Adrenal gland (tissue), 12 donors: Measurements from ENCODE around the gene TUBGCP6. TPM values are rescaled to one million over a fixed set of nuclear protein-coding genes. Genes with fewer than 3 reads are reported as not detected.

Source experiments
- DNase-seq, 7 donors: peaks; one replicate each; pipeline ENCODE4 v3.0.0-alpha.2; 2019 to 2020
- H3K27ac ChIP-seq, 5 donors: fragments of 200-600 bp; sonication (generic) in 4 of 5; 1 replicate in 3 of 5; 2 replicates in 2 of 5; pipeline versions ENCODE4 v1.5.1 to v1.8.0; 2016 to 2020; ENCODE audit warnings: mild to moderate bottlenecking in 1 of 5
- H3K27me3 ChIP-seq: fragments of 200-600 bp; 2 replicates; pipeline ENCODE4 v1.8.0; 2021
- H3K36me3 ChIP-seq, 2 donors: fragments of 200-600 bp; replicated peaks in 1 of 2; 1 replicate in 1 of 2; 2 replicates in 1 of 2; pipeline versions ENCODE4 v1.5.1 to v1.8.0; 2018 to 2022
- H3K4me1 ChIP-seq, 2 donors: fragments of 200-600 bp; replicated peaks in 1 of 2; 1 replicate in 1 of 2; 2 replicates in 1 of 2; pipeline versions ENCODE4 v1.5.1 to v1.8.0; 2018 to 2021
- H3K4me3 ChIP-seq, 4 donors: fragments of 200-600 bp; sonication (generic) in 3 of 4; one replicate each; pipeline ENCODE4 v1.5.1; 2016 to 2018
- H3K9me3 ChIP-seq, 3 donors: fragments of 200-600 bp; sonication (generic) in 1 of 3; replicated peaks in 1 of 3; 1 replicate in 2 of 3; 2 replicates in 1 of 3; pipeline versions ENCODE4 v1.5.1 to v1.8.0; 2016 to 2021
- POLR2A ChIP-seq, 2 donors: fragments of 450-650 bp; IDR thresholded peaks; one replicate each; pipeline ENCODE4 v1.6.1; 2017; ENCODE audit warnings: antibody characterized with exemption in 2 of 2, mild to moderate bottlenecking in 2 of 2, moderate library complexity in 1 of 2
- WGBS, 4 donors: extraction: QIAGEN DNeasy Blood & Tissue Kit in 2 of 4; methylation state at CpG; one replicate each; pipeline versions ENCODE4 v1.1.5 to v1.1.7; 2013 to 2017; 5-methylcytosine and 5-hydroxymethylcytosine counted together
- intact Hi-C, 2 donors: fragments of 100-400 bp; cut with DNase I; formaldehyde crosslinking; loops; one replicate each; pipeline versions ENCODE4 v1.14.1 to v1.15.0; 2022 to 2023
- polyA plus RNA-seq, 3 donors: library from polyadenylated mRNA; stranded (reverse); fragments of 200-250 nt in 2 of 3; fragments of 350-450 nt in 1 of 3; fragmentation: Illumina TruSeq in 1 of 3; extraction: RNeasy Lipid Tissue Mini Kit (QIAGEN cat#74804) in 1 of 3; gene quantifications; one replicate each; pipeline ENCODE4 v1.2.3, GENCODE V29; 2013 to 2014
- total RNA-seq, 9 donors: library from RNA; depleted of rRNA in 4 of 9; stranded (reverse); fragments of >200 nt in 4 of 9; fragments of 120-200 nt in 1 of 9; fragmentation: NEBNext Ultra II Directional in 1 of 9; extraction: Animal tissue kit (Norgen Biotek cat#: 25700) in 1 of 9; gene quantifications; one replicate each; pipeline versions ENCODE4 v1.1.0 to v1.2.4, GENCODE V29; 2013 to 2023
- TF ChIP-seq, protein P1 (sequence below), 6 experiments: fragments of 450-650 bp in 4 of 6; fragments of 200-600 bp in 2 of 6; sonication (generic) in 1 of 6; IDR thresholded peaks; 1 replicate in 5 of 6; 2 replicates in 1 of 6; pipeline versions ENCODE4 v1.5.1 to v1.8.0; 2016 to 2021; ENCODE audit warnings: antibody characterized with exemption in 6 of 6, mild to moderate bottlenecking in 2 of 6, moderate library complexity in 1 of 6
- donor health status: healthy with polysubstance abuse.
- donor health status: Bipolar disorder and iron deficiency.
- donor health status: DM: yes; HTN: yes; CAD: no.
- donor health status: DM: no; HTN: no; CAD: no.
- donor health status: DM: no; HTN: no; CAD: no.
- donor health status: DM: yes; HTN: yes; CAD: no.

TUBGCP6 gene
- total and polyA plus RNA-seq, 12 donors, result 8.3 to 171 (median 47.4) TPM

DNA sequence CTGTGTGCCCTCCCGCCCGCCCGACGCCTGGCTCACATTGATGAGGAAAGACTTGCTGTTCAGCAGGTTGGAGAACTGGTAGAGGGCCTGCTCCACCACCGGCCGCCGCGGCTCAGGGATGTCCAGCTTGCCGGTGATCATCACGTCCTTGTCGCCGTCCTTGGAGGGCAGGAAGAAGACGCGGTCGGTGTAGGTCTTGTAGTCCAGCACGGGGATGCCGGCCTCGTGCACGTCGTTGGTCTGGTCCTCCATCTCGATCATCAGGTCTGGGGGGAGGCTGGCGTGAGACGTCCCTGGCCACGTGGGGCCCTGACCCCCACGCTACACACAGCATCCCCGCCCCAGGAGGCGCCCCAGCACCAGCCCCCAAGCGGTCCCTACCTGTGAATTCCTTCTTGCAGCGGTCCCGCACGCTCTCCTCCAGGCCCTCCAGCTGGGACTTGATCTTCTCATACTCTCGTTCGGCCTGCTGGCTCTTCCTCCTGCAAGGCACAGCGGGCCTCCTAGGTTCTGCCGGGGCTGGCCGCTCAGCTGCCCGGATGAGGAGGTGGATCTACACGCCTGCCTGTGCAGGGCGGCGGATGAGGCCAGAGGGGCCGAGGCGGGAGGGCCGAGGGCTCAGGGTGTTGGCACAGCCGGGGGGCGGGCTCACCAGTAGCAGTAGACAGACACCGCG lies 36.0 kb upstream of the TUBGCP6 start:
- no peak overlapping the region for H3K4me3 ChIP-seq
- H3K27ac ChIP-seq, result peak overlapping the region in 2 of 5 donors; percentile 66 to 86
- no peaks in the 10 kb centered on the region for H3K9me3 ChIP-seq
- TF ChIP-seq POLR2A (IDR thresholded peaks at IDR 0.05), result no peak
- TF ChIP-seq, protein P1, sequence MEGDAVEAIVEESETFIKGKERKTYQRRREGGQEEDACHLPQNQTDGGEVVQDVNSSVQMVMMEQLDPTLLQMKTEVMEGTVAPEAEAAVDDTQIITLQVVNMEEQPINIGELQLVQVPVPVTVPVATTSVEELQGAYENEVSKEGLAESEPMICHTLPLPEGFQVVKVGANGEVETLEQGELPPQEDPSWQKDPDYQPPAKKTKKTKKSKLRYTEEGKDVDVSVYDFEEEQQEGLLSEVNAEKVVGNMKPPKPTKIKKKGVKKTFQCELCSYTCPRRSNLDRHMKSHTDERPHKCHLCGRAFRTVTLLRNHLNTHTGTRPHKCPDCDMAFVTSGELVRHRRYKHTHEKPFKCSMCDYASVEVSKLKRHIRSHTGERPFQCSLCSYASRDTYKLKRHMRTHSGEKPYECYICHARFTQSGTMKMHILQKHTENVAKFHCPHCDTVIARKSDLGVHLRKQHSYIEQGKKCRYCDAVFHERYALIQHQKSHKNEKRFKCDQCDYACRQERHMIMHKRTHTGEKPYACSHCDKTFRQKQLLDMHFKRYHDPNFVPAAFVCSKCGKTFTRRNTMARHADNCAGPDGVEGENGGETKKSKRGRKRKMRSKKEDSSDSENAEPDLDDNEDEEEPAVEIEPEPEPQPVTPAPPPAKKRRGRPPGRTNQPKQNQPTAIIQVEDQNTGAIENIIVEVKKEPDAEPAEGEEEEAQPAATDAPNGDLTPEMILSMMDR (IDR thresholded peaks at IDR 0.05), result no peak
- WGBS, 4 donors, result 85 to 97% (median 91%) methylated on average over 22 to 47 of the region's 47 CpGs
- peaks cover 0 to 89% of the 10 kb centered on the region in 2 donors for H3K36me3 ChIP-seq
- H3K27me3 ChIP-seq, result no peaks in the 10 kb centered on the region
- no peak for DNase-seq
- intact Hi-C loops, result no loop called here
- H3K4me1 ChIP-seq, result peaks cover 10 to 11% of the 10 kb centered on the region in 2 donors

DNA sequence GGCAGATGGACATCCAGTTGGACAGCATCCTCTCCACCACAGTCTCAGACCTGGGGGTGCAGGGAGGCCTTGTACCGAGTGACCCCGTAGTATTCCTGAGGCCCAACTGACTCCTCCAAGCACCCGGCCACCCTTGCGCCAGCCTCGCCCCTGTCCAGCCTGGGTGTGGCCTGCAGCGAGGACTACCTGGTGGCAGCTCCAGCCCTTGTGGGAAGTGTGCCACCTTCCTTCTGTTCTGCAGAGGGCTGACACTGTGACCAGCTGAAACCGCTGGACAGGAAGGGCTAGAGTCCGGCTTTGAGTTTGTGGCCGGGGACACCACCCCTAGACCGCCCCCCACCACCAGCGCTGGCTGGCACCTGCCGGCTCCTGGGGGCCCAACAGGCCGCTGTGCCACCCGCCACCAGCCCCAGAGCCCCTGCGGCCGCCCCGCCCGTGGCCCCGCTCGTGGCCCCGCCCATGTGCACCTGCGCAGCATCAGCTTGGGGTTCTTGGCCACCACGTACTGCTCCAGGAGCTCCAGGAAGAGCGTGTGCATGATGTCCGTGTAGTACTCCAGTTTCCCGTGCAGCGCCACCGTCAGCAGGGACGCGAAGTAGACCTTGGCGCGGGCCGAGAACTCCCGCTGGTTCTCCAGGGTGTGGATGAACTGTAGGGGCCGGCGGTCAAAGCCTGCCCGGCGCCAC lies 35.3 kb upstream of the TUBGCP6 start:
- TF ChIP-seq POLR2A (IDR thresholded peaks at IDR 0.05), result no peak
- TF ChIP-seq, protein P1 (IDR thresholded peaks at IDR 0.05), result no peak
- 91 to 93% (median 92%) methylated on average over 12 to 38 of the region's 38 CpGs for WGBS, 4 donors
- Histone ChIP-seq H3K27ac (no peak overlapping the region), H3K36me3 (peaks cover 0 to 92% of the 10 kb centered on the region in 2 donors), H3K4me3 (no peak overlapping the region), H3K27me3 (no peaks in the 10 kb centered on the region), H3K9me3 (no peaks in the 10 kb centered on the region), H3K4me1 (peaks cover 10 to 11% of the 10 kb centered on the region in 2 donors)
- intact Hi-C loops, result no loop called here
- no peak for DNase-seq

DNA sequence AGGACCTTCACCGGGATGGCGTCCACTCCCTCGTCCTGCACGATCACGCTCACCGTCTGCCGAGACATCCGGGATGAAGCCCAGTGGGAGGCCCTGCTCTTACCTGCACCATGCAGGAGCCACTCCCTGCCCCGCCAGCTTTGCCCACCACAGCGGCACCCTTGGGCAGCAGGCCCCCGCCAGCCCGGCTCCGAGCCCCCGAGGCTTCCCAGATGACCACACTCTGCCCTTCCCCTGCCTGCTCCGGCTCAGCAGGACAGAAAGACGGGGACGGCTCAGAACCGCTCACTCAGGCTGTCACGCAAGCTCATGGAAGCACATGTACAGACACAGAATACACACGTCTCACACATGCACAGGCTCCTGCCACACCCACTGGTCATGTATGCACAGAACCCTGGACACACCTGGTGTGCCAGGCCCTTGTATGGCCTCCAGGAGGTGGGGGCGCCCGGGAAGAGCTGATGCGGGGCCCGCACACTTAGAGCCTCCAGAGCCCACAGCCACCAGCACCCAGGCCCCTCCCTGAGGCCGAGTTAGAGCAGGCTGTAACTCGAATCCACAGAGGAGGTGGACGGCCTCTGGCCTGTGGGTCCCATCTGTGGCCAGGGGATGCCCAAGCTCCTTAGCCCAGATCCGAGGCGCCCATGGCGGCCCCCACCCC lies 34.3 kb upstream of the TUBGCP6 start:
- Histone ChIP-seq H3K4me3 (no peak overlapping the region), H3K36me3 (peaks cover 0 to 87% of the 10 kb centered on the region in 2 donors), H3K4me1 (peaks cover 10 to 12% of the 10 kb centered on the region in 2 donors), H3K27ac (no peak overlapping the region), H3K9me3 (no peaks in the 10 kb centered on the region), H3K27me3 (no peaks in the 10 kb centered on the region)
- DNase-seq, result no peak
- intact Hi-C loops, result loop anchor here (5.0 kb wide), 1 partner anchor 48 kb away; the partner anchor contains the start of gene DENND6B (in 2 of the 2)
- 91 to 95% (median 92%) methylated on average over 22 to 30 of the region's 30 CpGs for WGBS, 4 donors
- no peak for TF ChIP-seq POLR2A (IDR thresholded peaks at IDR 0.05)
- TF ChIP-seq, protein P1 (IDR thresholded peaks at IDR 0.05), result no peak

DNA sequence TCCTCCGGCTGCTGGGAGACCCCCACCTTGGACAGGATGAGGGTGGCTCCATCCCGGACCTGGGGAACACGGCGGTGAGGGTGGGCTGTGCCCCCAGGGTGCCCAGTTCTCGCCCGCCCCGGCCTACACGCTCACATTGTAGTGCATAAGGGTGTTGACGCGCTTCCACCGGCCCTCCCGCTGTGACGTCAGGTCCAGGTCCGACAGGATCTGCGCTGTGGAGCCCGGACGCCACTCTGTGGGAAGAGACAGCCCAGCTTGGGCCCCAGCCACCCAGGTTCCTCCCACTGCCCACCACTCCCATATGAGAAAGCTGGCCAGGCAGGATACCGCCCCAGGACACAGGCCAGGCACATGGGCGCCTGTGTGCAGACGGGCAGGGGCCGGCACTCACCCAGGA lies 33.6 kb upstream of the TUBGCP6 start:
- H3K9me3 ChIP-seq, result no peaks in the 10 kb centered on the region
- H3K27ac ChIP-seq, result no peak overlapping the region
- H3K4me3 ChIP-seq, result no peak overlapping the region
- no peak for DNase-seq
- WGBS, 4 donors, result 93 to 97% (median 94%) methylated on average over 12 to 21 of the region's 21 CpGs; no CpG with 5 or more reads in 1 of the 4 donors
- peaks cover 10 to 18% of the 10 kb centered on the region in 2 donors for H3K4me1 ChIP-seq
- TF ChIP-seq POLR2A (IDR thresholded peaks at IDR 0.05), result no peak
- TF ChIP-seq, protein P1 (IDR thresholded peaks at IDR 0.05), result no peak
- intact Hi-C loops, result loop anchor here (5.0 kb wide), 1 partner anchor 49 kb away; the partner anchor contains the start of gene DENND6B (in 2 of the 2)
- no peaks in the 10 kb centered on the region for H3K27me3 ChIP-seq
- peaks cover 0 to 82% of the 10 kb centered on the region in 2 donors for H3K36me3 ChIP-seq
